Activated effector memory CD4-positive, alpha-beta T cell treated with Interleukin-2 at 50 U/mL for 16 hours (primary cell): ENCODE measurements around the gene BCAS2.
"Not testable (repeated sequence)": the region's sequence is repeated elsewhere in the genome, so short reads cannot be mapped to it uniquely, and the experiment has no call there.

Source experiments
- DNase-seq: peaks from one replicate; pipeline ENCODE4 v3.0.0-alpha.2; 2020

BCAS2 gene

GRCh38 chr1:114581335-114582287 lies at the start of gene BCAS2:
Gene BCAS2, minus strand, starts transcription at chr1:114581615. Its CDS starts 24 bp downstream, at chr1:114581591.
- DNase-seq = peak; percentile 93

- no peak for DNase-seq
Observed at GRCh38 chr1:114627107-114627506, 45.7 kb upstream of the BCAS2 start.

GRCh38 chr1:114623364-114623763 lies 41.9 kb upstream of the BCAS2 start:
- DNase-seq = no peak

GRCh38 chr1:114620419-114620818 lies 39.0 kb upstream of the BCAS2 start:
- no peak for DNase-seq

- no peak for DNase-seq
Observed at GRCh38 chr1:114618606-114619005, 37.2 kb upstream of the BCAS2 start.

DNA sequence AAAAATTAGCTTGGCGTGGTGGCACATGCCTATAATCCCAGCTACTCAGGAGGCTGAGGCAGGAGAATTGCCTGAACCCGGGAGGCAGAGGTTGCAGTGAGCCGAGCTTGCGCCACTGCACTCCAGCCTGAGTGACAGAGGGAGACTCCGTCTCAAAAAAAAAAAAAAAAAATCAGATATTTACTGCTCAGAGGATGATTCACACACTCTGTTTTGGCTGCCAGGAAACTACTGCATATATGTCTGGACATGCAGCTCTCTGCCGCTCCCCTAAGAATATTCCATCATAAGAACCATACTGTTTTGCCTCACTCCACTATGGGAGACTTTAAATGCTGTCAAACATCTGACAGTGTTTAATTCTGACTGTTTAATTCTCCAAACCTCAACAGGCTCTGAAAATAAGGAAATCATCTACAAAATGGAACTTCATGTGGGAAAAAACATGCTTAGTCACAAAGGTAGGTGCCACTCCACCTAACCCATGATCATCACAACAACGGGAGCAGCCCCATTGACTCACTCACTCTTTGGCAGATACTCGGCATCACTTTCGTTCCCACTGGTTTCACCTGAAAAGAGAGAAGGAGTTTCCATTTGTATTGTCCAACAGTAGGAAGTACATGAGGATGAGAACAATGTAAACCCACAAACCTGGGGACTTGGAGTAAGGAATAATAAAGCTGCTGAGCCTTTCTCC lies 29.3 kb upstream of the BCAS2 start:
- no peak for DNase-seq

DNA sequence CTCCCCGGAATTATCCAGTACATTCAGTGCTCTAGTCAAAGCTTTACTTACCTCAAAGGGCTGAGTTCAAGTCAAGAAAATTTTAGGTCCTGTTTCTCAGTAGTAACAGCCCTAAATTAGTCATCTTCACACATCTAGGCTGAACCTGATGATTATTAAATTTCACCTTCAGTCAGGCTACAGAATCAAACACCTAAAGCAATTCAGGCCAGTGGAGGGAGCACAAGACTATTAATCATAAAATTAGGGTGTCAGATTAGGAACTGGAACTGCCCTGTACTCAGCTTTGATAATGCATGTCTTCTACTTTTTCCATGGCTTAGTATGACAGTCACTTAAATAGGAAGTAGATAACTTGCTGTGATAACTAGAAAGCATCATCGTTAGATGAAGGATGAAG lies 28.4 kb upstream of the BCAS2 start:
- no peak for DNase-seq

GRCh38 chr1:114609026-114609425 lies 27.6 kb upstream of the BCAS2 start:
- DNase-seq = no peak

GRCh38 chr1:114607223-114607622 lies 25.8 kb upstream of the BCAS2 start:
- no peak for DNase-seq

DNA sequence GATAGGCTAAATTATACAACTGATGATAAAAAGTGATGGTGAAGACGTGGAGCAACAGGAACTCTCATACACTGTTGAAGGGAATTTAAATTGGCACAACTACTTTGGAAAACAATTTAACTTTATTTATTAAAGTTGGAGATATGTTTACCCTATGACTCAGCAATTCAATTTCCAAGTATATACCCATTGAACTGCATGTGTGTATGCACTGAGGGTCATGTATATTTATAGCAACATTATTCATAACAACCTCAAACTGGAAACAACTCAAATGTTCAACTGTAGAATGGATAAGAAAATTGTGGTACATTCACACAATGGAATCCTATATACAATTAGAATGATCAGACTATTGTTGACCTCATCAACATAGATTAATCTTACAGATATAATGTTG lies 16.5 kb upstream of the BCAS2 start:
- no peak for DNase-seq

DNA sequence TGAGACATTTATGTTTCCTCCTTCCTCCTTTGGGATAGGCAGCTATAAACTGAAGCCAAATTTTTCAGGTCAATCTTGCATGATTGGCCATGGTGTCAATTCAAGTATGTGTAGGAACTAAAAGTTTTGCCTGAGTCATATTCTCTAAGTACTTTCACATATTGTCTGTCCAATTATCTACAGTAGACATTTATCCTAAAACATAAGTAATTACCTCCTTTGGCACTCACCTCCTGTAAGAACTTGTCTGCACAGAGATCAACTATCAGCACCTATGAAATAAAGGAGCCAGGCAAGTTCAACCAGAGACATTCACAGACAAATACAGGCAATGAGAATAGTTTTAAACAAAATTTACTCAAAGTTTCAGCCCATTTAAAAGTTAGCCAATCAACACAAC lies 14.2 kb upstream of the BCAS2 start:
- DNase-seq = no peak

DNA sequence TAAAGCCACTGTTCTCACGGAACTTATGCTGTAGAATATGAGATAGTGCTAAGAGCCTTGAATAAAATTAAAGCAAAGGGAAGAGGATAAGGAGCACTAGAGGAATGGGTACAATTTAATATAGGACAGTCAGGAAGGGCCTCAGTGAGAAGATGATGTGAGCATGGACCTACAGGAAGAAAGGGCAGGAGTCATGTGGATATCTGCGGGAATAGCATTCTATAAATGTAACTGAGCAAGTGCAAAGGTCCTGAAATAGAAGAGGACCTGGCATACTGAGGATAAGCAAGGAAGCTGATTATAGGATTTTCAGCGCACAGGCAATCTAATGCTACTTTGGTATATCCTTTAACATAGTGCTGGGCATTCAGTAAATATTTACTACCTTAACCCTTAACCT lies 12.6 kb upstream of the BCAS2 start:
- DNase-seq = no peak

DNA sequence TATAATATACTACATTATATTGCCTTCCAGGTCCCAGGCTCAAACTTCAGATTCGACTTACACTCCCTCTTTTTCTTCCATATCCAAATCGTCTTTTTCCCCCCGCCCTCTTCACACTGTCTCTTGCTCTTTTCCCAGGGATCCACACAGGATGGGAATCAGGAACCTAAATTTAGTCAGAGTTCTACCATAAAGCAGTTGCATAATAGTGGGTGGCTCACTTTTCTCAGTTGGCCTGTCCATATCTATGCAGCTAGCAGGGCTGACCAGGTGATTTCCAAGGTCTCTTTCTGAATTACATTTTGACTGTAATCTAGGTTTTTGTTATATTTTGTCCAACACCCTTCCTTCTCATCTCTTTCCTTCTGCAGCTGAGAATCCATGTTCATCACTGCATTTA lies 7.7 kb upstream of the BCAS2 start:
- no peak for DNase-seq

GRCh38 chr1:114588196-114588689 lies 6.8 kb upstream of the BCAS2 start:
- DNase-seq = no peak

- no peak for DNase-seq
Observed at GRCh38 chr1:114587203-114587991, 6.0 kb upstream of the BCAS2 start.

DNA sequence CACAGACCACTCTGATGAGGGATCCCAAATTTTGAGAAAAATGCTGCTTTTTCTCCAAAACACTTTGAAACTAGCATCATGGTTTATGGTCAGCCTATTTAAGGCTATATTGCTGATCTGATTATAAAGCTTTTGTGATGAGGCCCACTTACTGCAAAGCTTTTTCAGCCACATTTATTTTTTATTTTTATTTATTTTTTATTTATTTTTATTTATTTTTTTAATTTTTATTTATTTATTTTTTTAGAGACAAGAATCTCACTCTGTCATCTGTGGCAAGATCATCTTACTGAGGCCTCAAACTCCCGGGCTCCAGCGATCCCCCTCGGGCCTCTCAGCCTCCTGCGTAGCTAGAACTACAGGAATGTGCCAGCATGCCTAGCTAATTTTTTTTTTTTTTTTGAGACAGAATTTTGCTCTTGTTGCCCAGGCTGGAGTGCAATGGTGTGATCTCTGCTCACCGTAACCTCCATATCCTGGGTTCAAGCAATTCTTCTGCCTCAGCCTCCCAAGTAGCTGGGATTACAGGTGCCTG lies 5.2 kb upstream of the BCAS2 start:
- no peak for DNase-seq

DNA sequence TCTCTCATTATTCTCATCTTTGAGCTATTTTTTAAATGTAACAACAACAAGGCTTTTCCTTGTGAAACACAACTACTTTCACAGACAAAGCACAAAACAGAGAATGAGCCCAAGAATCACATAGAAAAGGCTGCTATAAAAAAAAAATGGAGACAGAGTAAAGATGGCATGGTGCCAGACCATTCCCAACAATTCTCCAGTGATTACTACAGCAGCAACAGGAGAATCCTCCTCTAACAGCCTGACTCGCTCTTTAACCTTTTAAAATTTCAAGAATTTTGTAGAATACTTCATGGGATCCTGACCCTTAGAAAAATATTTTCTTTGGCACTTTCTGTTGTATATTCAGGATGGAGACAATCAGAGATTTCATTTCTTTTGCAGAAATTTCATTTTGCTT lies 3.8 kb upstream of the BCAS2 start:
- DNase-seq = no peak

GRCh38 chr1:114574365-114574764 lies 7.0 kb downstream of the BCAS2 start:
- no peak for DNase-seq

GRCh38 chr1:114564141-114564540 lies 17.3 kb downstream of the BCAS2 start:
- DNase-seq = no peak

- not testable (repeated sequence) for DNase-seq
Observed at GRCh38 chr1:114562978-114563510, 18.4 kb downstream of the BCAS2 start.

DNA sequence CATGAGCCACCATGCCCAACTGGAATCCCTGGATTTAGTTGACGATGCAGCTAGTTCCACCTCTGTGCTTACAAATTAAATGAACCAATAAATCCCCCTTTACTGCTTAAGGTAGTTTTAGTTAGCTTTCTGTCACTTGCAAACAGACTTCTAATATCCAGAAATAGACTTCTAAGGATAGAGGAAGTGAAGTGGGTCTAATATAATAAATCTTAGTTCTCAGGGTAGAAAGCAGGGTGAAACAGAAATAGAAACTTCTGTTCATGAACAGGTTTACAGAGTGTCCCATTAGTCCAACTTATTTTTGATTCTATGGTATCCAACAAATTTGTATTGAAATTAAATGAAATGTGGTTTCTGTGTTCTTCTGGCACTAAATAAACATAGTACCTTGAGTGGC lies 20.1 kb downstream of the BCAS2 start:
- no peak for DNase-seq

- no peak for DNase-seq
Observed at GRCh38 chr1:114559356-114559755, 22.1 kb downstream of the BCAS2 start.

GRCh38 chr1:114558544-114558943 lies 22.9 kb downstream of the BCAS2 start:
- DNase-seq = no peak
